ENCODE measurements around the gene GTF2F2. TPM values are rescaled to one million over a fixed set of nuclear protein-coding genes. Genes with fewer than 3 reads are reported as not detected.

GTF2F2 gene
- total RNA-seq, 1 donor from 2014 or later, result 24.8 TPM

GRCh38 chr13:45216193-45216592 is 95.9 kb downstream of the GTF2F2 start:
- Mint-ChIP-seq H3K4me1 (ENCODE audit: low read depth) (peaks cover 16% of the 10 kb centered on the region), H3K27ac (peak overlapping the region; percentile 60), H3K4me3 (ENCODE audit: low read depth) (no peak overlapping the region), H3K27me3 (no peaks in the 10 kb centered on the region), H3K9me3 (ENCODE audit: low read depth) (peaks cover 2% of the 10 kb centered on the region), H3K36me3 (ENCODE audit: insufficient read depth) (peaks cover 5% of the 10 kb centered on the region)
- no peak for DNase-seq (ENCODE audit: low spot score, unreplicated experiment)
- TF ChIP-seq CTCF (IDR thresholded peaks at IDR 0.05; ENCODE audit: unreplicated experiment), result no peak

- Mint-ChIP-seq H3K4me1 (ENCODE audit: low read depth) (peaks cover 16% of the 10 kb centered on the region), H3K36me3 (ENCODE audit: insufficient read depth) (peaks cover 5% of the 10 kb centered on the region), H3K27me3 (no peaks in the 10 kb centered on the region), H3K27ac (peak overlapping the region; percentile 62), H3K4me3 (ENCODE audit: low read depth) (no peak overlapping the region), H3K9me3 (ENCODE audit: low read depth) (peaks cover 2% of the 10 kb centered on the region)
- DNase-seq (ENCODE audit: low spot score, unreplicated experiment), result no peak
- no peak for TF ChIP-seq CTCF (IDR thresholded peaks at IDR 0.05; ENCODE audit: unreplicated experiment)
Observed at GRCh38 chr13:45218689-45219088, 98.4 kb downstream of the GTF2F2 start.

DNA sequence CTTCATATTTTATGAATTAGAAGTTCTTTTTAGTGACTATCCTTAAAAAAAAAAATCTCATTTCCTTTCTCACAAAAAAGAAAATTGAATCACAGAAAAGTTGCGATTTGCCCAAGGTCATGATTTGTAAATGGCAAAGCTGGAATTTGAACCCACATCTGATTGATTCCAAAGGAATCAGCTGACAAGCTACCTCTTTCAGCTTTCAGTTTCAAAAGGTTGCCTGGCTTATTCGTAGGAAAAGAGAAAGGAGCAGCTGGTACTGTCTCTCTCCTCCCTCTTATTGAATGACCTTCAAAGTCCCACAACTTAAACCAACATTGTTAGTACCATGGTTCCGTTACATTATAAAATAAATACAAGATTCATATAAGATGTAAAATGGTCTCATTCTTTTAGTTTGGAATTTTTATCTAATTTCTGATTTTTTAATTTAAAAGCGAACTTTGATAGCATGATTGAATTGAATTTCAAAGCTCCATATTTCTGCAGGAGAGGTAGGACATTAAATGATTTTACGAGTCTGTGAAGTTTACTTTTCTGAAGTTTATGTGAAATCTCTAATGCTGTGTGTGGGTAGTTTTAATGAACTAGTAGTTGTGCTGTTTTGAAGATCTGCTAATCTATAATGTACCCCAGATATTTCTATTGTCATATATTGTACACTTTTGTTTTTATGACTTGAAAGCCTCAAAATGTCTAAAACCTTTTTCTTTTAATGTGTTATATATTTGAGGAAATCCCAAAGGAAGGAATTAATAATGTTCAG is 99.0 kb downstream of the GTF2F2 start:
- no peak for DNase-seq (ENCODE audit: low spot score, unreplicated experiment)
- Mint-ChIP-seq H3K9me3 (ENCODE audit: low read depth) (peaks cover 2% of the 10 kb centered on the region), H3K27me3 (no peaks in the 10 kb centered on the region), H3K27ac (no peak overlapping the region), H3K4me3 (ENCODE audit: low read depth) (no peak overlapping the region), H3K4me1 (ENCODE audit: low read depth) (peaks cover 16% of the 10 kb centered on the region), H3K36me3 (ENCODE audit: insufficient read depth) (peaks cover 5% of the 10 kb centered on the region)
- TF ChIP-seq CTCF (IDR thresholded peaks at IDR 0.05; ENCODE audit: unreplicated experiment), result no peak

- no peak overlapping the region for H3K4me3 Mint-ChIP-seq (ENCODE audit: low read depth)
- H3K9me3 Mint-ChIP-seq (ENCODE audit: low read depth), result peaks cover 2% of the 10 kb centered on the region
- no peak for TF ChIP-seq CTCF (IDR thresholded peaks at IDR 0.05; ENCODE audit: unreplicated experiment)
- H3K27ac Mint-ChIP-seq, result no peak overlapping the region
- H3K27me3 Mint-ChIP-seq, result no peaks in the 10 kb centered on the region
- peaks cover 16% of the 10 kb centered on the region for H3K4me1 Mint-ChIP-seq (ENCODE audit: low read depth)
- no peak for DNase-seq (ENCODE audit: low spot score, unreplicated experiment)
- peaks cover 5% of the 10 kb centered on the region for H3K36me3 Mint-ChIP-seq (ENCODE audit: insufficient read depth)
Observed at GRCh38 chr13:45219938-45220375, 99.6 kb downstream of the GTF2F2 start.

GRCh38 chr13:45220403-45220802 is 100.1 kb downstream of the GTF2F2 start:
- Mint-ChIP-seq H3K9me3 (ENCODE audit: low read depth) (peaks cover 2% of the 10 kb centered on the region), H3K4me3 (ENCODE audit: low read depth) (no peak overlapping the region)
- TF ChIP-seq CTCF (IDR thresholded peaks at IDR 0.05; ENCODE audit: unreplicated experiment), result no peak

More at GRCh38 chr13:45220403-45220802, 100.1 kb downstream of the GTF2F2 start:
- no peak for DNase-seq (ENCODE audit: low spot score, unreplicated experiment)
- H3K27me3 Mint-ChIP-seq, result no peaks in the 10 kb centered on the region
- H3K27ac Mint-ChIP-seq, result peak overlapping the region; percentile 45
- H3K4me1 Mint-ChIP-seq (ENCODE audit: low read depth), result peaks cover 16% of the 10 kb centered on the region
- peaks cover 5% of the 10 kb centered on the region for H3K36me3 Mint-ChIP-seq (ENCODE audit: insufficient read depth)

Measured in progenitor cell of endocrine pancreas (in vitro differentiated cells).